Transverse colon (tissue), 4 donors: ENCODE results near the gene CLRN2.

Experiments
- POLR2A ChIP-seq: fragments of 450-650 bp; IDR thresholded peaks from one replicate; pipeline ENCODE4 v1.6.1; 2016; ENCODE audit warnings: antibody characterized with exemption, mild to moderate bottlenecking, moderate library complexity
- POLR2AphosphoS5 ChIP-seq, 3 donors: sonication (generic); formaldehyde crosslinking; IDR thresholded peaks; one replicate each; pipeline ENCODE4 v1.6.1; 2016; ENCODE audit warnings: antibody characterized with exemption in 3 of 3
- TF ChIP-seq, protein P1 (sequence below), 5 experiments: fragments of 200-600 bp in 3 of 5; fragments of 450-650 bp in 2 of 5; sonication (generic) in 3 of 5; IDR thresholded peaks; 1 replicate in 2 of 5; 2 replicates in 3 of 5; pipeline ENCODE4 v1.5.1; 2016 to 2017; ENCODE audit warnings: antibody characterized with exemption in 5 of 5, inconsistent platforms in 3 of 5, mild to moderate bottlenecking in 2 of 5, moderate library complexity in 1 of 5

DNA sequence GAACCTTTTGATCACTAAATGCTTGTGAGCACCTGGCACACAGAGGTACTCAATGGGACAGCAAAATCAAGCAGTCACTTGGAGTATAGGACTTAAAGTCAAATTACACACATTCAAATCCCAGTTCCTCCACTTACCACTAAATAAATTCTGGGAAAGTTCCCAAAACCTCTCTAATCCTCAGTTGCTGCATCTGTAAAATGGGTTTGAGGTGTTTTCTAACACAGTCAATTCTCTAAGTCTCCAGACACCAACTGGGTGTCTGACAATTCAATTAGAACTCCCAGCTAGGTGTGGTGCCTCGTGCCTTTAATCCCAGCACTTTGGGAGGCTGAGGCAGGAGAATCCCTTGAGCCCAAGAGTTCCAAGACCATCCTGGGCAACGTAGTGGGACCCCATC, 22.1 kb upstream of the CLRN2 start:
- TF ChIP-seq POLR2A: no peak
- TF ChIP-seq, protein P1, sequence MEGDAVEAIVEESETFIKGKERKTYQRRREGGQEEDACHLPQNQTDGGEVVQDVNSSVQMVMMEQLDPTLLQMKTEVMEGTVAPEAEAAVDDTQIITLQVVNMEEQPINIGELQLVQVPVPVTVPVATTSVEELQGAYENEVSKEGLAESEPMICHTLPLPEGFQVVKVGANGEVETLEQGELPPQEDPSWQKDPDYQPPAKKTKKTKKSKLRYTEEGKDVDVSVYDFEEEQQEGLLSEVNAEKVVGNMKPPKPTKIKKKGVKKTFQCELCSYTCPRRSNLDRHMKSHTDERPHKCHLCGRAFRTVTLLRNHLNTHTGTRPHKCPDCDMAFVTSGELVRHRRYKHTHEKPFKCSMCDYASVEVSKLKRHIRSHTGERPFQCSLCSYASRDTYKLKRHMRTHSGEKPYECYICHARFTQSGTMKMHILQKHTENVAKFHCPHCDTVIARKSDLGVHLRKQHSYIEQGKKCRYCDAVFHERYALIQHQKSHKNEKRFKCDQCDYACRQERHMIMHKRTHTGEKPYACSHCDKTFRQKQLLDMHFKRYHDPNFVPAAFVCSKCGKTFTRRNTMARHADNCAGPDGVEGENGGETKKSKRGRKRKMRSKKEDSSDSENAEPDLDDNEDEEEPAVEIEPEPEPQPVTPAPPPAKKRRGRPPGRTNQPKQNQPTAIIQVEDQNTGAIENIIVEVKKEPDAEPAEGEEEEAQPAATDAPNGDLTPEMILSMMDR (IDR thresholded peaks at IDR 0.05): no peak
- TF ChIP-seq POLR2AphosphoS5 (IDR thresholded peaks at IDR 0.05): no peak
